HEK293T (cell line): ENCODE results near the gene FRMD5.

Source experiments
- ARNT ChIP-seq: fragments of 450-650 bp; IDR thresholded peaks from 2 replicates; pipeline ENCODE4 v1.6.1; 2017; ENCODE audit warnings: mild to moderate bottlenecking
- BHLHE40 ChIP-seq: fragments of 450-650 bp; IDR thresholded peaks from 2 replicates; pipeline ENCODE4 v1.6.1; 2016; ENCODE audit warnings: mild to moderate bottlenecking, moderate library complexity, borderline replicate concordance
- PKNOX1 ChIP-seq: fragments of 450-650 bp; IDR thresholded peaks from 2 replicates; pipeline ENCODE4 v1.6.1; 2016

GRCh38 chr15:43854801-43855200 is 340.3 kb downstream of the FRMD5 start:
- TF ChIP-seq PKNOX1: no peak
- no peak for TF ChIP-seq BHLHE40
- no peak for TF ChIP-seq ARNT
